ENCODE measurements around the gene POP4.

DNA sequence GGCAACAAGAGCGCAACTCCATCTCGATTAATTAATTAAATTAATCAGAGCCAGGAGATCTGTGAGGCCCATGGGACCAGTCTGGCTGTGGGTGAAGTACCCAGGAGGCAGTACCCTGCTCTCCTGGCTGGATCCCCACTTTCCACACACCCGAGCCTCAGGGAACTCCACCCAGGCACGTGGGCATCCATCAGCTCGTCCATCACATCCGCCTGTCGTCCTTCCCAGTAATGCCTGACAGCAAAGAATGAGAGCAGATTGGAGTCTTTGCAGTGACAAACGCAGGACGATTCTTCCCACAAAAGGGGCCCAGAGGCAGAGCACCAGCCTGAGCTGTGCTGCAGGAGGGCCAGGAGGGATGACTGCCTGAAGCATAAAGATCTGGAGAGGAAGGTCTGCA, 44.5 kb upstream of the POP4 start:
- TF ChIP-seq, protein P1, sequence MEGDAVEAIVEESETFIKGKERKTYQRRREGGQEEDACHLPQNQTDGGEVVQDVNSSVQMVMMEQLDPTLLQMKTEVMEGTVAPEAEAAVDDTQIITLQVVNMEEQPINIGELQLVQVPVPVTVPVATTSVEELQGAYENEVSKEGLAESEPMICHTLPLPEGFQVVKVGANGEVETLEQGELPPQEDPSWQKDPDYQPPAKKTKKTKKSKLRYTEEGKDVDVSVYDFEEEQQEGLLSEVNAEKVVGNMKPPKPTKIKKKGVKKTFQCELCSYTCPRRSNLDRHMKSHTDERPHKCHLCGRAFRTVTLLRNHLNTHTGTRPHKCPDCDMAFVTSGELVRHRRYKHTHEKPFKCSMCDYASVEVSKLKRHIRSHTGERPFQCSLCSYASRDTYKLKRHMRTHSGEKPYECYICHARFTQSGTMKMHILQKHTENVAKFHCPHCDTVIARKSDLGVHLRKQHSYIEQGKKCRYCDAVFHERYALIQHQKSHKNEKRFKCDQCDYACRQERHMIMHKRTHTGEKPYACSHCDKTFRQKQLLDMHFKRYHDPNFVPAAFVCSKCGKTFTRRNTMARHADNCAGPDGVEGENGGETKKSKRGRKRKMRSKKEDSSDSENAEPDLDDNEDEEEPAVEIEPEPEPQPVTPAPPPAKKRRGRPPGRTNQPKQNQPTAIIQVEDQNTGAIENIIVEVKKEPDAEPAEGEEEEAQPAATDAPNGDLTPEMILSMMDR (IDR thresholded peaks at IDR 0.05; ENCODE audit: extremely low read depth in 1 of 2, insufficient read depth in 1 of 2, low read depth in 1 of 2, low read length in 2 of 2), result no peak
- TF ChIP-seq FOS (IDR thresholded peaks at IDR 0.05; ENCODE audit: borderline replicate concordance, insufficient read depth, low read length) (no peak), POLR2AphosphoS5 (IDR thresholded peaks at IDR 0.05; ENCODE audit: insufficient read depth, low read depth, low read length) (no peak), EZH2 (IDR thresholded peaks at IDR 0.05; ENCODE audit: borderline replicate concordance, low read depth, low read length, severe bottlenecking) (no peak)
